ENCODE measurements around the gene APMAP.

GRCh38 chr20:24950128-24950835, 42.3 kb downstream of the APMAP start:
- TF ChIP-seq, protein P1, sequence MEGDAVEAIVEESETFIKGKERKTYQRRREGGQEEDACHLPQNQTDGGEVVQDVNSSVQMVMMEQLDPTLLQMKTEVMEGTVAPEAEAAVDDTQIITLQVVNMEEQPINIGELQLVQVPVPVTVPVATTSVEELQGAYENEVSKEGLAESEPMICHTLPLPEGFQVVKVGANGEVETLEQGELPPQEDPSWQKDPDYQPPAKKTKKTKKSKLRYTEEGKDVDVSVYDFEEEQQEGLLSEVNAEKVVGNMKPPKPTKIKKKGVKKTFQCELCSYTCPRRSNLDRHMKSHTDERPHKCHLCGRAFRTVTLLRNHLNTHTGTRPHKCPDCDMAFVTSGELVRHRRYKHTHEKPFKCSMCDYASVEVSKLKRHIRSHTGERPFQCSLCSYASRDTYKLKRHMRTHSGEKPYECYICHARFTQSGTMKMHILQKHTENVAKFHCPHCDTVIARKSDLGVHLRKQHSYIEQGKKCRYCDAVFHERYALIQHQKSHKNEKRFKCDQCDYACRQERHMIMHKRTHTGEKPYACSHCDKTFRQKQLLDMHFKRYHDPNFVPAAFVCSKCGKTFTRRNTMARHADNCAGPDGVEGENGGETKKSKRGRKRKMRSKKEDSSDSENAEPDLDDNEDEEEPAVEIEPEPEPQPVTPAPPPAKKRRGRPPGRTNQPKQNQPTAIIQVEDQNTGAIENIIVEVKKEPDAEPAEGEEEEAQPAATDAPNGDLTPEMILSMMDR (IDR thresholded peaks at IDR 0.05; ENCODE audit: low read length): no peak
- no peak for TF ChIP-seq EZH2 (IDR thresholded peaks at IDR 0.05; ENCODE audit: borderline replicate concordance, low read length)

All from OCI-LY1 (cell line).